D721Med (cell line): ENCODE measurements around the gene DCST2.

ENCODE experiments used
- DNase-seq: peaks from one replicate; pipeline ENCODE4 v3.0.0; 2011; ENCODE audit warnings: low spot score; ENCODE audit not compliant: insufficient read length
- FAIRE-seq: peaks from 2 replicates; lab custom pipeline; 2011; peaks lifted over from hg19 to GRCh38; lab: Jason Lieb, UNC
- CTCF ChIP-seq: IDR thresholded peaks from 2 replicates; pipeline ENCODE4 v1.5.1; 2012; ENCODE audit warnings: mild to moderate bottlenecking, control low read depth; ENCODE audit not compliant: insufficient read depth; ENCODE audit errors: missing control alignments

DCST2 gene

GRCh38 chr1:155040358-155041093 is 6.9 kb upstream of the DCST2 start:
- FAIRE-seq (no peak), DNase-seq (no peak)
- no peak for TF ChIP-seq CTCF

- no peak for TF ChIP-seq CTCF
- DNase-seq, result no peak
- FAIRE-seq, result no peak
These were observed 5.7 kb upstream of the DCST2 start for GRCh38 chr1:155039308-155039669.

- FAIRE-seq, result no peak
- TF ChIP-seq CTCF, result no peak
- no peak for DNase-seq
These were observed 5.2 kb upstream of the DCST2 start for GRCh38 chr1:155038602-155039307.

GRCh38 chr1:155037851-155038441 is 4.4 kb upstream of the DCST2 start:
- no peak for DNase-seq
- FAIRE-seq, result no peak
- TF ChIP-seq CTCF, result no peak

- FAIRE-seq (no peak), DNase-seq (no peak)
- TF ChIP-seq CTCF, result no peak
These were observed 3.5 kb upstream of the DCST2 start for GRCh38 chr1:155037043-155037442.

- TF ChIP-seq CTCF, result no peak
- DNase-seq (no peak), FAIRE-seq (no peak)
These were observed 2.4 kb upstream of the DCST2 start for GRCh38 chr1:155035936-155036335.
